NB4 (cell line): ENCODE measurements around the gene NATD1.

Source experiments
- MYC ChIP-seq: IDR thresholded peaks from 2 replicates; pipeline ENCODE4 v1.6.1; 2011; ENCODE audit warnings: low read depth, low read length
- POLR2A ChIP-seq: IDR thresholded peaks from 2 replicates; pipeline ENCODE4 v1.6.1; 2011; ENCODE audit warnings: mild to moderate bottlenecking; ENCODE audit not compliant: insufficient read length; ENCODE audit errors: extremely low read depth
- TF ChIP-seq, protein P1 (sequence below): IDR thresholded peaks from one replicate; pipeline ENCODE4 v1.5.1; 2012; ENCODE audit warnings: low read depth, low read length
- TF ChIP-seq, protein P2 (sequence below): IDR thresholded peaks from 2 replicates; pipeline ENCODE4 v1.6.1; 2011; ENCODE audit warnings: low read depth, low read length

DNA sequence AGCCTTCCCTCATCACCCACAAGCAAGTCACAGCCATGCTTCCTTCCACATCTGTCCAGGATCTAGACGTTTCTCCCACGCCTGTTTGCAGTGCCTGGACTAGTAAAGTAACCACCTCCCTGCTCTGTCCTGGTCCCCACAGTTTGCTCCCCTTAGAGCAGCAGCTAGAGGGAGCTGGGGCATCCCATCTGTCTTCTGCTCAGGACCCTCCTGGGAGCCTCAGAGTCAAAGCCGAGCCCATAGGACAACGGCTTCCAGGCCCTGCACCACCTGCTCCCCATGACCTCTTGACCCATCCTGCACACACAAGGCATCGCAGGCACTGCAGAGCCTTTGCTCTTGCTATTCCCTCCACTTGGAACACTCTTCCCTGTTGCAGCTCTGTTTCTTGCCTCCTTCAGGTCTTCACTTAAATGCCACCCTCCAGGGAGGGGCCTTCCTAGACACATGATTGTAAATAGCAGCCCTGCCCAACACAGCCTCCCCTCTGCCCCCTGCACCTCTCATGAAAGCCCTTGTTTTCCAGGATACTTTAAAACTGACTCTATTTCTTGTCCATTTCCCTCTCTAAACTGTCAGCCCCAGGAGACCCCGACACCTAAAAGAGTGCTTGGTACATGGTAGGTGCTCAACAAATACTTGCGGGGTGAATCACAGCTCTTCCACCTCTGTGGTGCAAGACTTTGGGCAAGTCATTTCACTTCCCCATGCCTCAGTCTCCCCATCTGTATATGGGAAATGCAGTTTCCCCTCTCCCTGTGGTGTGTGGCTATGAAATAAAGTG is 3.1 kb downstream of the NATD1 start:
- TF ChIP-seq, protein P1, sequence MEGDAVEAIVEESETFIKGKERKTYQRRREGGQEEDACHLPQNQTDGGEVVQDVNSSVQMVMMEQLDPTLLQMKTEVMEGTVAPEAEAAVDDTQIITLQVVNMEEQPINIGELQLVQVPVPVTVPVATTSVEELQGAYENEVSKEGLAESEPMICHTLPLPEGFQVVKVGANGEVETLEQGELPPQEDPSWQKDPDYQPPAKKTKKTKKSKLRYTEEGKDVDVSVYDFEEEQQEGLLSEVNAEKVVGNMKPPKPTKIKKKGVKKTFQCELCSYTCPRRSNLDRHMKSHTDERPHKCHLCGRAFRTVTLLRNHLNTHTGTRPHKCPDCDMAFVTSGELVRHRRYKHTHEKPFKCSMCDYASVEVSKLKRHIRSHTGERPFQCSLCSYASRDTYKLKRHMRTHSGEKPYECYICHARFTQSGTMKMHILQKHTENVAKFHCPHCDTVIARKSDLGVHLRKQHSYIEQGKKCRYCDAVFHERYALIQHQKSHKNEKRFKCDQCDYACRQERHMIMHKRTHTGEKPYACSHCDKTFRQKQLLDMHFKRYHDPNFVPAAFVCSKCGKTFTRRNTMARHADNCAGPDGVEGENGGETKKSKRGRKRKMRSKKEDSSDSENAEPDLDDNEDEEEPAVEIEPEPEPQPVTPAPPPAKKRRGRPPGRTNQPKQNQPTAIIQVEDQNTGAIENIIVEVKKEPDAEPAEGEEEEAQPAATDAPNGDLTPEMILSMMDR = peak; percentile 0
- TF ChIP-seq, protein P2, sequence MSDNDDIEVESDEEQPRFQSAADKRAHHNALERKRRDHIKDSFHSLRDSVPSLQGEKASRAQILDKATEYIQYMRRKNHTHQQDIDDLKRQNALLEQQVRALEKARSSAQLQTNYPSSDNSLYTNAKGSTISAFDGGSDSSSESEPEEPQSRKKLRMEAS = no peak
- no peak for TF ChIP-seq POLR2A
- TF ChIP-seq MYC = no peak
